Vagina (tissue), 2 donors: ENCODE measurements around the gene CSMD2. TPM values are rescaled to one million over a fixed set of nuclear protein-coding genes. Genes with fewer than 3 reads are reported as not detected.

Experiments
- DNase-seq, 2 donors: peaks; one replicate each; pipeline ENCODE4 v3.0.0-alpha.2; 2017; ENCODE audit errors: extremely low spot score in 2 of 2
- H3K27ac ChIP-seq: fragments of 200-600 bp; sonication (generic); one replicate; pipeline ENCODE4 v1.5.1; 2019
- H3K27me3 ChIP-seq: fragments of 200-600 bp; sonication (generic); one replicate; pipeline ENCODE4 v1.5.1; 2019
- H3K36me3 ChIP-seq, 2 donors: fragments of 200-600 bp; sonication (generic); one replicate each; pipeline ENCODE4 v1.5.1; 2017 to 2019
- H3K4me1 ChIP-seq: fragments of 200-600 bp; sonication (generic); one replicate; pipeline ENCODE4 v1.5.1; 2019
- H3K4me3 ChIP-seq, 2 donors: fragments of 200-600 bp; sonication (generic); 1 replicate in 1 of 2; 2 replicates in 1 of 2; pipeline ENCODE4 v1.5.1; 2016 to 2019
- H3K9me3 ChIP-seq: fragments of 200-600 bp; sonication (generic); one replicate; pipeline ENCODE4 v1.5.1; 2019
- POLR2A ChIP-seq, 2 donors: fragments of 450-650 bp; IDR thresholded peaks; one replicate each; pipeline ENCODE4 v1.6.1; 2017; ENCODE audit warnings: antibody characterized with exemption in 2 of 2, mild to moderate bottlenecking in 2 of 2, moderate library complexity in 2 of 2
- POLR2AphosphoS5 ChIP-seq, 2 donors: sonication (generic); formaldehyde crosslinking; IDR thresholded peaks; one replicate each; pipeline ENCODE4 v1.9.0; 2017; ENCODE audit warnings: antibody characterized with exemption in 2 of 2, mild to moderate bottlenecking in 2 of 2, low read depth in 1 of 2; ENCODE audit not compliant: insufficient read depth in 1 of 2
- intact Hi-C: fragments of 100-400 bp; cut with DNase I; formaldehyde crosslinking; loops from one replicate; pipeline ENCODE4 v1.15.1; 2023
- total RNA-seq: library from RNA; depleted of rRNA; stranded (reverse); fragments of >200 nt; gene quantifications from one replicate; pipeline ENCODE4 v1.2.3, GENCODE V29; 2016
- TF ChIP-seq, protein P1 (sequence below), 3 experiments: fragments of 450-650 bp in 2 of 3; fragments of 200-600 bp in 1 of 3; sonication (generic) in 1 of 3; IDR thresholded peaks; one replicate each; pipeline ENCODE4 v1.5.1; 2017 to 2019; ENCODE audit warnings: antibody characterized with exemption in 3 of 3, mild to moderate bottlenecking in 2 of 3, moderate library complexity in 2 of 3

Gene CSMD2
- total RNA-seq, 1 donor from 2014 or later, result 0.25 TPM

DNA sequence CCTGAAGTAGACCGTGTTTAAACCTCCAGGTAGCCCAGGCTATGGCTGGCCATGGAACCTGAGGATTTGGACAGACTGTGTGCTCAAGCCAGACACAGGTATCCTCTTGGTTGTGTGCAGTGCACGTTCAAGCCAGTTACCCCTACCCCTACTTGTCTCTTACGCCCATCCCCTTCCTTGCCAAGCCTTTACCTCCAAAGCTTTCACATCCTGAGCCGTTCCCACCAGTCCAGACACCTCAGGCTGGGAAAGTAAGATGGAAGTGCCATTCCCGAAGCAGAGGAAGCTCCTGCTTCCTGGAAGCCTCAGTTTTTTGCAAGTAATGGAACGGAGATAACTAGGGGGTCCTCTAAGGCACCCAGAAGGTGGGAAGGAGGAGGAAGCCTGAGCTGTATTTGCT, 342.6 kb downstream of the CSMD2 start:
- Histone ChIP-seq H3K36me3 (no peaks in the 10 kb centered on the region), H3K9me3 (no peaks in the 10 kb centered on the region), H3K4me3 (no peak overlapping the region), H3K27me3 (no peaks in the 10 kb centered on the region), H3K4me1 (no peaks in the 10 kb centered on the region), H3K27ac (no peak overlapping the region)
- TF ChIP-seq POLR2AphosphoS5 (IDR thresholded peaks at IDR 0.05; ENCODE audit: insufficient read depth in 1 of 2, low read depth in 1 of 2) (no peak), POLR2A (IDR thresholded peaks at IDR 0.05) (no peak)
- TF ChIP-seq, protein P1, sequence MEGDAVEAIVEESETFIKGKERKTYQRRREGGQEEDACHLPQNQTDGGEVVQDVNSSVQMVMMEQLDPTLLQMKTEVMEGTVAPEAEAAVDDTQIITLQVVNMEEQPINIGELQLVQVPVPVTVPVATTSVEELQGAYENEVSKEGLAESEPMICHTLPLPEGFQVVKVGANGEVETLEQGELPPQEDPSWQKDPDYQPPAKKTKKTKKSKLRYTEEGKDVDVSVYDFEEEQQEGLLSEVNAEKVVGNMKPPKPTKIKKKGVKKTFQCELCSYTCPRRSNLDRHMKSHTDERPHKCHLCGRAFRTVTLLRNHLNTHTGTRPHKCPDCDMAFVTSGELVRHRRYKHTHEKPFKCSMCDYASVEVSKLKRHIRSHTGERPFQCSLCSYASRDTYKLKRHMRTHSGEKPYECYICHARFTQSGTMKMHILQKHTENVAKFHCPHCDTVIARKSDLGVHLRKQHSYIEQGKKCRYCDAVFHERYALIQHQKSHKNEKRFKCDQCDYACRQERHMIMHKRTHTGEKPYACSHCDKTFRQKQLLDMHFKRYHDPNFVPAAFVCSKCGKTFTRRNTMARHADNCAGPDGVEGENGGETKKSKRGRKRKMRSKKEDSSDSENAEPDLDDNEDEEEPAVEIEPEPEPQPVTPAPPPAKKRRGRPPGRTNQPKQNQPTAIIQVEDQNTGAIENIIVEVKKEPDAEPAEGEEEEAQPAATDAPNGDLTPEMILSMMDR (IDR thresholded peaks at IDR 0.05), result no peak
- peak; percentile 56 to 74 for DNase-seq
- intact Hi-C loops, result no loop called here

DNA sequence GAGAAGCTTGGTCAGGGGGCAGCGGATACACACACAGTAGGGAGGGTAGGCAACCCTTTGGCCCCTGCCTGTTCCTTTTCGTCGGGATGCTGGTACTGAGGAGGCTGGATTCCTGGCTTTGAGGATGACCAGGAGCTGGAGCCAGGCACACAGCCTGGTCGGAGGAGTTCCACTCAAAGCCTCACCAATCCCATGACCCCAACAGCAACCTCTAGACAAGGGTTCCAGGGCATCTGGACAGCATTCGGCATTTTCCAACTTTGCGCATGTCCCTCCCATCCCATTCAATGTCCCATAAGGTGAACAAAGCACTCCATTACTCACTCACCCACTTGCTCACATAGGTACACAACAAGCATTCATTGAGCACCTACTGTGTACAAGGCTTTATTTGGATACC, 343.7 kb downstream of the CSMD2 start:
- TF ChIP-seq, protein P1 (IDR thresholded peaks at IDR 0.05), result no peak
- TF ChIP-seq POLR2AphosphoS5 (IDR thresholded peaks at IDR 0.05; ENCODE audit: insufficient read depth in 1 of 2, low read depth in 1 of 2) (no peak), POLR2A (IDR thresholded peaks at IDR 0.05) (no peak)
- peak; percentile 56 to 67 for DNase-seq
- no peak overlapping the region for H3K27ac ChIP-seq

GRCh38 chr1:33820804-33821203, 344.2 kb downstream of the CSMD2 start:
- H3K36me3 ChIP-seq, result no peaks in the 10 kb centered on the region
- no peaks in the 10 kb centered on the region for H3K27me3 ChIP-seq
- intact Hi-C loops, result no loop called here
- TF ChIP-seq POLR2AphosphoS5 (IDR thresholded peaks at IDR 0.05; ENCODE audit: insufficient read depth in 1 of 2, low read depth in 1 of 2), result no peak
- TF ChIP-seq POLR2A (IDR thresholded peaks at IDR 0.05), result no peak
- TF ChIP-seq, protein P1 (IDR thresholded peaks at IDR 0.05), result no peak
- no peak overlapping the region for H3K27ac ChIP-seq
- H3K4me3 ChIP-seq, result no peak overlapping the region
- no peaks in the 10 kb centered on the region for H3K9me3 ChIP-seq
- DNase-seq, result peak in 1 of 2 donors; percentile 46
- no peaks in the 10 kb centered on the region for H3K4me1 ChIP-seq

More for the DNA sequence above, 343.7 kb downstream of the CSMD2 start:
- Histone ChIP-seq H3K9me3 (no peaks in the 10 kb centered on the region), H3K36me3 (no peaks in the 10 kb centered on the region), H3K4me3 (no peak overlapping the region), H3K27me3 (no peaks in the 10 kb centered on the region), H3K4me1 (no peaks in the 10 kb centered on the region)
- intact Hi-C loops, result no loop called here

DNA sequence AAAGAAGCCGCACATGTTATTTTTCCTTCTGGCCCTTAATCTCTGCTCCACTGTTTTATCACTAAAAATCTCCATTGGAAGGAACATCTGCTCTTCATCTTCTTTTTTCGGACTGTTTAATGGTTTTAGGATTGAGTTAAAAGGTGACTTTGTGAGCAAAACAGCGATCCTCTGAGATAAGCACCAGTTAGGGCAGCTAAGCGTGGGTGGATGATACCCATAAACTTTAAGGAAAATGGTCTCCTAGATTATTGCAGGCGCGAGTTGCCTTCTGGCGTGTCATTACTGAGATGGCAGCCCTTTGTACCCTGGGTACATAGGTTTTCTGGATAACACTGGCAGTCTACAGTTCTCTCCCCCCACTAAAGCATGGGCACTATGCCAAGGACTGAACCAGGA, 345.1 kb downstream of the CSMD2 start:
- H3K4me1 ChIP-seq, result no peaks in the 10 kb centered on the region
- H3K9me3 ChIP-seq, result no peaks in the 10 kb centered on the region
- H3K4me3 ChIP-seq, result no peak overlapping the region
- H3K27me3 ChIP-seq, result no peaks in the 10 kb centered on the region
- TF ChIP-seq, protein P1 (IDR thresholded peaks at IDR 0.05), result no peak
- TF ChIP-seq POLR2A (IDR thresholded peaks at IDR 0.05), result no peak
- TF ChIP-seq POLR2AphosphoS5 (IDR thresholded peaks at IDR 0.05; ENCODE audit: insufficient read depth in 1 of 2, low read depth in 1 of 2), result no peak
- H3K36me3 ChIP-seq, result no peaks in the 10 kb centered on the region
- peak in 1 of 2 donors; percentile 7 for DNase-seq
- H3K27ac ChIP-seq, result no peak overlapping the region
- intact Hi-C loops, result no loop called here

- no peak overlapping the region for H3K27ac ChIP-seq
- TF ChIP-seq, protein P1 (IDR thresholded peaks at IDR 0.05), result no peak
- no peaks in the 10 kb centered on the region for H3K4me1 ChIP-seq
- intact Hi-C loops, result no loop called here
- peak; percentile 46 to 60 for DNase-seq
- no peaks in the 10 kb centered on the region for H3K27me3 ChIP-seq
- no peaks in the 10 kb centered on the region for H3K9me3 ChIP-seq
- H3K36me3 ChIP-seq, result no peaks in the 10 kb centered on the region
- H3K4me3 ChIP-seq, result no peak overlapping the region
These were observed 345.6 kb downstream of the CSMD2 start for GRCh38 chr1:33819290-33819912.
